GM21529 (cell line): ENCODE data around the gene PDE10A.

Source experiments
- ATAC-seq: cut with Tn5 transposase; IDR thresholded peaks from one replicate; pipeline ENCODE4 v1.9.1; 2021; ENCODE audit not compliant: unreplicated experiment

Gene PDE10A

DNA sequence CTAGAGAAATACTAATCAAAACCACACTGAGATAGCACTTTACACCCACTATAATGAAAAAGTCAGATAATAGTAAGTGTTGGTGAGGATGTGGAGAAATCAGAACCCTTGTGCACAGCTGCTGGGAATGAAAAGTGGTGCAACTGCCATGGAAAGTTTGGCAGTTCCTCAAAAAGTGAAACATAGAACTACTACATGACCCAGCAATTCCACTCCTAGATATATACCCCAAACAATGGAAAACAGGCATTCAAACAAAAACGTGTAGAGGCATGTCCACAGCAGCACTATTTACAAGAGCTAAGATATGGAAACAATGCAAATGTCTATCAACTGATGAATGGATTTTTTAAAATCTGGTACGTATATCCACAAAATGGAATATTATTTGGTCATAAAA, 236.1 kb downstream of the PDE10A start:
- no peak for ATAC-seq

GRCh38 chr6:165422192-165422591, 240.8 kb downstream of the PDE10A start:
- ATAC-seq = no peak

GRCh38 chr6:165417278-165417865, 245.7 kb downstream of the PDE10A start:
- no peak for ATAC-seq

- ATAC-seq = no peak
These were observed 258.3 kb downstream of the PDE10A start for GRCh38 chr6:165404697-165405096.

DNA sequence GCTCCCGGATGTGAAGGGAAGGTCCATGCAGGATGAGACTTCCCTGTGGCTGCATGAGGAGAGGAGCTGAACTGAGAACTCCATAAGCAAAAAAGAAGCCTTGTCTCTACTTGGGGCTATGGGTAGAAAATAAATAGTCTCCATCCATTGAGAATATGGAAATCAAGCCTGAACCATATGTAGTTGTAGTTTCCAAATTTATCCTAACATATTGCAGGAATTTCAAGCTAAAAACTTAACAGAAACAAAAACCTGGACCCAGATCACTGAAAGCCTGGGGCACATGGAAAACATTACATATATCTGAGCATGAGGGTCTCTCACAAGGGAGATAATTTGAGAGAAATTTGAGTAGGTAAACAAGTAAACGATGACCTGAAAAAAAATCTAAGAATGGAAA, 258.7 kb downstream of the PDE10A start:
- ATAC-seq = no peak

- ATAC-seq = no peak
These were observed 259.9 kb downstream of the PDE10A start for GRCh38 chr6:165403006-165403595.

GRCh38 chr6:165401092-165401491, 261.9 kb downstream of the PDE10A start:
- no peak for ATAC-seq

- no peak for ATAC-seq
These were observed 272.6 kb downstream of the PDE10A start for GRCh38 chr6:165390475-165390874.

- no peak for ATAC-seq
These were observed 273.5 kb downstream of the PDE10A start for GRCh38 chr6:165389534-165389933.

DNA sequence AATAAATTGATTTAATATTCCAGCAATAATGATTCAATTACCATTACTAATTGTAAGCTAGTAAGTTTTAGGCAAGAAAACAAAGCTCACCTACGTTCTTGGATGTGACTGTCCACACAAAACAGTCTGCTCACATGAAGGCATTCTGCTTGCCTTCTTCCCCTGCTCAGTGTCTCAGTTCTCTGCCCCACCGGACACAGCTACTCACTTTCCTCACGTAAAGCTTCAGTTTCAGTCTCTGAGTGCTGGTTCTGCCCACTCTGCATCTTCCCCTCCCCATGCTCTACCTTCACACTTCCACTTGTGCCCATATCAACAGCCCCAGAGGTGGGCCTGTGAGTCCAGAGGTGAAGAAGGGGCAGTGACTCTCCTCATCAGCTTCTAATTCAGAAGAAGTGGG, 279.7 kb downstream of the PDE10A start:
- no peak for ATAC-seq

- no peak for ATAC-seq
These were observed 286.9 kb downstream of the PDE10A start for GRCh38 chr6:165376100-165376499.

DNA sequence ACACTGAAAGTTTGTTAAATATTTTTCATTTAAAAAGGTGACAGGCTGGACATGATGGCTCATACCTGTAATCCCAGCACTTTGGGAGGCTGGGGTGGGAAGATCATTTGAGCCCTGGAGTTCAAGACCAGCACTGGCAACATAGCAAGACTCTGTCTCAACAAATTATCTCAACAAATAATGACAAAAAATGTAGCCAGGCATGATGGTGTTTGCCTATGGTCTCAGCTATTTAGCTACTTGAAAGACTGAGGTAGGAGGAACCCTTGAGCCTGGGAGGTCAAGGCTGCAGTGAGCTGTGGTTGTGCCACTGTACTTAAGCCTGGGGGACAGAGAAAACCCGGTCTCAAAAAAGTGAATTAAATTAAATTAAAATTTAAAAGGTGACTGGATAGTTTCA, 297.7 kb downstream of the PDE10A start:
- ATAC-seq = no peak

DNA sequence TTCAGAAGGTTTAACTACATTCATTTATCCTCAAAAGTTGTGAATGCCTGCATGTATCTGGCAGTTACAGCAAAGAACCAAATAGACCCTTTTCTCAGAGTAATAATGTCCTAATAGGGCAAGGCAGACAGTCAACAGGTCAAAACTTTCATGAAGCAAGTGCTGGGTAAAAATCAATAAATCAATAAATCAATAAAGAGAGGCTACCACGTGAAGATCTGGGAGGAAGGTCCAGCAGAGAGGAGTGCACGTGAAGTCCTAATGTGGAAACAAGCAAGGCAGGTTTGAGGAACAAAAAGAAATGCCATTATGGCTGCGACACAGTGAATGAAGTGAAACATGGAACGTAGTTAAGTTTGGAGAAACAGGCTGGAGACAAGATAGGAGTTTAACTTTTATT, 317.3 kb downstream of the PDE10A start:
- no peak for ATAC-seq

DNA sequence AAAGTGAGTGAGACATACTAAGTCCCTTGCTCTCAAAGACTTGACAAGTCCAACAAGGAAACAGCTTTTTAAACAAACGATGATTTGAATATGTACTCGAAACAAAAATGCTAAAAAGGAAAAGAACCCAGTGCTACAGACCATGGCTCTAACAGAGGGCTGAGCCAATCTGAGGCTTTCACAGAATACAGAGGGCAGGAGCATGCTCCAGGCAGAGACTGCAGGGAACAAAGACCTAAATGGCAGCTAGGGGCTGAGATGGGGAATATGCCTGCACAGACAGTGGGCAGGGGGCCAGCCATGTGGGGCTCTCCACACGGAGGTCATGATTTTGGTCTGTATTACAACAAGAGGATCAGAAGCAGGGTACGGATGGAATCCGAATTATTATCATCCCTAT, 322.5 kb downstream of the PDE10A start:
- no peak for ATAC-seq

- no peak for ATAC-seq
These were observed 337.4 kb downstream of the PDE10A start for GRCh38 chr6:165325609-165326008.

GRCh38 chr6:165321555-165322145, 341.4 kb downstream of the PDE10A start:
- no peak for ATAC-seq

- no peak for ATAC-seq
These were observed 341.9 kb downstream of the PDE10A start for GRCh38 chr6:165321150-165321549.

DNA sequence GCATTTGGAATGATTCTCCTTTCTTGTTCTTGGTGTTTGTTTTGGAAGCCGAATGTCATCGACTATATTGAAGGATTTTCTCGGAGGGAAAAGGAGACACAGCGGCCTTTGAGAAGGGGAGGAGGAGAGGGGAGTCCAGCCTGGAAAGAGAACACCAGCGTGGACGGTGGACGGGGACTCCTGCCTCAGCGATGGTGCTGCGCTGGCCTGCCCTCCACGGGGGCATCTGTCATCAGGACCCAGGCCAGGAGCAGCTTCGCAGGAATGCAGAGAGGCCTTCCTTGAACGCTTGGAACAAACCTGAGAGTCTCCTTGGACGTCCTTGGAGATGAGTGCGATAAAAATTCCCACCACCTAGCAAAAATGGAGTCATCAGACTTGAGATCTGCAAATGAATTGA, 345.3 kb downstream of the PDE10A start:
- ATAC-seq = no peak

- ATAC-seq = no peak
These were observed 353.9 kb downstream of the PDE10A start, which contains the start of gene C6orf118 for GRCh38 chr6:165308926-165309731. C6orf118 (minus strand) TSS chr6:165309605; CDS start chr6:165309586, 19 bp downstream.

- no peak for ATAC-seq
These were observed 356.1 kb downstream of the PDE10A start for GRCh38 chr6:165306955-165307354.

DNA sequence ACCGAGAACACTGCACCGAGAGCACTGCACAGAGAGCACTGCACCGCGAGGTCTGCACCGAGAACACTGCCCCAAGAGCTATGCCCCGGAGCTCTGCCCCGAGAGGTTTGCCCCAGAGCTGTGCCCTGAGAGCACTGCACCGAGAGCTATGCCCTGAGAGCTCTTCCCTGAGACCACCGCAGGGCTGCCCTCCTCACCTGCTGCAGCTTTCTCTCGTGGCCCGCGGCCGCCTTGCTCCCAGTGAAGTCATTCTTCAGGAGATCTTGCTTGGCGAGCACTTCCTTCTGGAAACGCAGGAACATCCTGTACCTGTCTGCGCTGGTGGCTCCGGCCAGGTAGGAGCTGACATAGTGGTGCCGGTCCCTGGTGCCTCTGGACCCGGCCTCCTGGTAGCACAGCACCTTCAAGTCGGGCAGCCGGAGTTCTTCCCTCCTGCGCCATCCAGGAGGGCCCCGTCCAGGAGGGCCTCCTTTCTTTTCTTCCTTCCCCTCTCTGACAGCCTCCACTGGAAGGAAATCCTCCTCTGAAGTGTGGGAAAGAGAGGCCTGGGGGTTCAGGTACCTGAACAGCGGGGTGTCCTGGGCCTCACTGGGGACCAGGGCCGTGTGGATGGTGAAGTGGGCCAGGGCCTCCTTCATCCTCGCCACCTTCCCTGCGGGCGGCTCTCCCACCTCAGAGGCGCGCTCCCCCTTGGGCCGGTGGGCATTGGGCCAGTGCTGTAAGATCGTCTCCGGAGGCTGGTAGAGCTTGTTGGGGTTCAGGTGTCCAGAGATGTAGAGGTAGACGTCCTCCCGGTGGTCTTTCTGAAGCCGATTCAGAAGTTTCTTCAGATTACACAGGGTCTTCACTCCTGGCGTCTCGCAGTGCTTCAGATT, 361.4 kb downstream of the PDE10A start:
- ATAC-seq = no peak
